ENCODE data around the gene IL2RA.

GRCh38 chr10:5977471-5978229, 84.5 kb downstream of the IL2RA start, which contains the start of gene IL15RA:
- TF ChIP-seq CTCF (IDR thresholded peaks at IDR 0.05; ENCODE audit: extremely low read depth in 1 of 2, insufficient read depth in 1 of 2, low read depth in 1 of 2, low read length in 2 of 2) (peak; percentile 6 to 13), POLR2AphosphoS5 (IDR thresholded peaks at IDR 0.05; ENCODE audit: insufficient read depth, low read depth, low read length) (no peak), POLR2A (IDR thresholded peaks at IDR 0.05; ENCODE audit: low read depth, low read length) (no peak), EZH2 (IDR thresholded peaks at IDR 0.05; ENCODE audit: borderline replicate concordance, low read depth, low read length, severe bottlenecking) (no peak), MAX (IDR thresholded peaks at IDR 0.05; ENCODE audit: insufficient read depth, insufficient read length) (no peak), FOS (IDR thresholded peaks at IDR 0.05; ENCODE audit: borderline replicate concordance, insufficient read depth, low read length) (peak; percentile 40)

Data from endothelial cell of umbilical vein (primary cell).